ENCODE data around the gene COL9A3. TPM values are rescaled to one million over a fixed set of nuclear protein-coding genes. Genes with fewer than 3 reads are reported as not detected.

Gene COL9A3
- polyA plus RNA-seq, 1 donor from 2014 or later = 3.1 TPM

DNA sequence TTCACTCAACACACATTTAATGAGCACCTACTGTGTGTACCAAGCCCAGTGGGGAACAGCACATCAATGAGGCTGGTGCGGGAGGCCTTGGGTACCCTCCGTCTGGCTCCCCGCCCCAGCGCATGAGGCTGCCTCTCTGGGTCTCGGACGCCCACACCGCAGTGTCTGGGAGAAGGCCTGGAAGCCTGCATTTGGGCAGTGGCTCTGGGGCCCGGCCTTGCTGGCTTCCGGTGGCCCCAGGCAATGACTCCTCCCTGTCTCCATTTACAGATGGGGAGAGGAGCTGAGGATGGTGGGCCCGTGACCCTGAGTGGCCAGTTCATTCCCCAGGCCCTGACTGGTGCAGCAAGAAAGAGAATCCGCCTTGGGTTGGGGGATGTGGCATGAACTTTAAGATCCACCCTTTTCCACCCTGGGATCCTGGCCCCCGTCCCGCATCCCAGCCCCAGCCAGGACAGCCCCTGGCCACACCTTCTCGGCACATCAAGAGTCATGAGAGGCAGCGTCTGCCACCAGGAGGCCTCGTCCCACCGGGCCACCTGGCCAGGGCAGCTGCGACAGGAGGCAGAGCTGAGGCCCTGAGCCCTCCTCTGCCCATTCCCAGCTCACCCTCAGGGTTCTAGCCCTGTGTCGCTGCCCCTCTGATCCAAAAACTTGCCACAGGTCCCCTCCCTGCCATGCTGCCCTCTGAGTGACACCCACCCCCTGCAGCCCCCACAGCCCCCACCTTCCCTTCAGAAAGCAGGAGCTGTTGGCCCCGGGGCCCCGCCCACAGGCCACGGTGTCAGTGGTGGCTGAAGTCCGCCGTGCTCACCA lies 38.0 kb upstream of the COL9A3 start:
- Histone ChIP-seq H2AFZ (ENCODE audit: low read depth, low read length) (no peak overlapping the region), H3K4me3 (ENCODE audit: low read length) (no peak overlapping the region), H3K9me2 (ENCODE audit: insufficient read depth, low read length) (no peaks in the 10 kb centered on the region), H3K27ac (ENCODE audit: low read length) (no peak overlapping the region), H3K9ac (ENCODE audit: low read length) (no peak overlapping the region), H3K27me3 (ENCODE audit: insufficient read depth, low read depth, low read length) (no peaks in the 10 kb centered on the region), H3F3A (ENCODE audit: insufficient read depth, low read length, poor library complexity, severe bottlenecking) (no peaks in the 10 kb centered on the region), H4K20me1 (ENCODE audit: insufficient read depth) (no peaks in the 10 kb centered on the region), H3K36me3 (ENCODE audit: insufficient read depth, low read length) (no peaks in the 10 kb centered on the region), H3K79me2 (replicated peaks; ENCODE audit: insufficient read depth, low read length) (no peaks in the 10 kb centered on the region), H3K9me3 (ENCODE audit: low read length) (no peaks in the 10 kb centered on the region), H3K4me2 (ENCODE audit: low read length) (no peak overlapping the region)
- TF ChIP-seq MXI1 (conservative IDR thresholded peaks at IDR 0.05; ENCODE audit: poor library complexity, severe bottlenecking) = no peak
- TF ChIP-seq TAF1 (IDR thresholded peaks at IDR 0.05; ENCODE audit: low read depth) = no peak
- TF ChIP-seq, protein P1, sequence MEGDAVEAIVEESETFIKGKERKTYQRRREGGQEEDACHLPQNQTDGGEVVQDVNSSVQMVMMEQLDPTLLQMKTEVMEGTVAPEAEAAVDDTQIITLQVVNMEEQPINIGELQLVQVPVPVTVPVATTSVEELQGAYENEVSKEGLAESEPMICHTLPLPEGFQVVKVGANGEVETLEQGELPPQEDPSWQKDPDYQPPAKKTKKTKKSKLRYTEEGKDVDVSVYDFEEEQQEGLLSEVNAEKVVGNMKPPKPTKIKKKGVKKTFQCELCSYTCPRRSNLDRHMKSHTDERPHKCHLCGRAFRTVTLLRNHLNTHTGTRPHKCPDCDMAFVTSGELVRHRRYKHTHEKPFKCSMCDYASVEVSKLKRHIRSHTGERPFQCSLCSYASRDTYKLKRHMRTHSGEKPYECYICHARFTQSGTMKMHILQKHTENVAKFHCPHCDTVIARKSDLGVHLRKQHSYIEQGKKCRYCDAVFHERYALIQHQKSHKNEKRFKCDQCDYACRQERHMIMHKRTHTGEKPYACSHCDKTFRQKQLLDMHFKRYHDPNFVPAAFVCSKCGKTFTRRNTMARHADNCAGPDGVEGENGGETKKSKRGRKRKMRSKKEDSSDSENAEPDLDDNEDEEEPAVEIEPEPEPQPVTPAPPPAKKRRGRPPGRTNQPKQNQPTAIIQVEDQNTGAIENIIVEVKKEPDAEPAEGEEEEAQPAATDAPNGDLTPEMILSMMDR (IDR thresholded peaks at IDR 0.05; ENCODE audit: poor library complexity, severe bottlenecking) = no peak

DNA sequence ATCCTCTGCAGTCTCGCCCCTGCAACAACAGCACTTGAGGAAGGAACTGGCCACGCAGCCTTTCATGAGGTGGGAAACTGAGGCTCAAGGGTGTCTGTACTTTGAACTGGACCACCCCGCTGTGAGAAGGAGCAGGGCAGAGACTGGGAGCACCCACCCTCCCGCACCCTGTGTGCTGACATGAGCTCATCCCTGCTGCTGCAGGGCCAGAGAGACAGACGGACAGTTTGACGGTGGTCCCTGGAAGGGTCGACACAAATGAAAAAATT lies 37.5 kb upstream of the COL9A3 start:
- H3K4me2 ChIP-seq (ENCODE audit: low read length) = no peak overlapping the region
- H4K20me1 ChIP-seq (ENCODE audit: insufficient read depth) = no peaks in the 10 kb centered on the region
- no peaks in the 10 kb centered on the region for H3K9me2 ChIP-seq (ENCODE audit: insufficient read depth, low read length)
- H3K79me2 ChIP-seq (replicated peaks; ENCODE audit: insufficient read depth, low read length) = no peaks in the 10 kb centered on the region
- no peak overlapping the region for H3K27ac ChIP-seq (ENCODE audit: low read length)
- H3K9me3 ChIP-seq (ENCODE audit: low read length) = no peaks in the 10 kb centered on the region
- no peak overlapping the region for H3K9ac ChIP-seq (ENCODE audit: low read length)
- no peak overlapping the region for H2AFZ ChIP-seq (ENCODE audit: low read depth, low read length)
- H3K36me3 ChIP-seq (ENCODE audit: insufficient read depth, low read length) = no peaks in the 10 kb centered on the region
- no peak overlapping the region for H3K4me3 ChIP-seq (ENCODE audit: low read length)
- H3K27me3 ChIP-seq (ENCODE audit: insufficient read depth, low read depth, low read length) = no peaks in the 10 kb centered on the region
- no peaks in the 10 kb centered on the region for H3F3A ChIP-seq (ENCODE audit: insufficient read depth, low read length, poor library complexity, severe bottlenecking)
- TF ChIP-seq MXI1 (conservative IDR thresholded peaks at IDR 0.05; ENCODE audit: poor library complexity, severe bottlenecking) = no peak
- no peak for TF ChIP-seq EP300 (conservative IDR thresholded peaks at IDR 0.05; ENCODE audit: poor library complexity, severe bottlenecking)
- TF ChIP-seq TAF1 (IDR thresholded peaks at IDR 0.05; ENCODE audit: low read depth) = no peak
- TF ChIP-seq, protein P1 (IDR thresholded peaks at IDR 0.05; ENCODE audit: poor library complexity, severe bottlenecking) = no peak
- TF ChIP-seq, protein P2, sequence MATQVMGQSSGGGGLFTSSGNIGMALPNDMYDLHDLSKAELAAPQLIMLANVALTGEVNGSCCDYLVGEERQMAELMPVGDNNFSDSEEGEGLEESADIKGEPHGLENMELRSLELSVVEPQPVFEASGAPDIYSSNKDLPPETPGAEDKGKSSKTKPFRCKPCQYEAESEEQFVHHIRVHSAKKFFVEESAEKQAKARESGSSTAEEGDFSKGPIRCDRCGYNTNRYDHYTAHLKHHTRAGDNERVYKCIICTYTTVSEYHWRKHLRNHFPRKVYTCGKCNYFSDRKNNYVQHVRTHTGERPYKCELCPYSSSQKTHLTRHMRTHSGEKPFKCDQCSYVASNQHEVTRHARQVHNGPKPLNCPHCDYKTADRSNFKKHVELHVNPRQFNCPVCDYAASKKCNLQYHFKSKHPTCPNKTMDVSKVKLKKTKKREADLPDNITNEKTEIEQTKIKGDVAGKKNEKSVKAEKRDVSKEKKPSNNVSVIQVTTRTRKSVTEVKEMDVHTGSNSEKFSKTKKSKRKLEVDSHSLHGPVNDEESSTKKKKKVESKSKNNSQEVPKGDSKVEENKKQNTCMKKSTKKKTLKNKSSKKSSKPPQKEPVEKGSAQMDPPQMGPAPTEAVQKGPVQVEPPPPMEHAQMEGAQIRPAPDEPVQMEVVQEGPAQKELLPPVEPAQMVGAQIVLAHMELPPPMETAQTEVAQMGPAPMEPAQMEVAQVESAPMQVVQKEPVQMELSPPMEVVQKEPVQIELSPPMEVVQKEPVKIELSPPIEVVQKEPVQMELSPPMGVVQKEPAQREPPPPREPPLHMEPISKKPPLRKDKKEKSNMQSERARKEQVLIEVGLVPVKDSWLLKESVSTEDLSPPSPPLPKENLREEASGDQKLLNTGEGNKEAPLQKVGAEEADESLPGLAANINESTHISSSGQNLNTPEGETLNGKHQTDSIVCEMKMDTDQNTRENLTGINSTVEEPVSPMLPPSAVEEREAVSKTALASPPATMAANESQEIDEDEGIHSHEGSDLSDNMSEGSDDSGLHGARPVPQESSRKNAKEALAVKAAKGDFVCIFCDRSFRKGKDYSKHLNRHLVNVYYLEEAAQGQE (IDR thresholded peaks at IDR 0.05; ENCODE audit: borderline replicate concordance) = no peak
- TF ChIP-seq EZH2 (IDR thresholded peaks at IDR 0.05; ENCODE audit: borderline replicate concordance, insufficient read depth, low read length, poor library complexity, severe bottlenecking) = no peak
- no peak for TF ChIP-seq SMC3 (conservative IDR thresholded peaks at IDR 0.05; ENCODE audit: poor library complexity)
- no peak for TF ChIP-seq RAD21 (conservative IDR thresholded peaks at IDR 0.05)
- no peak for TF ChIP-seq POLR2AphosphoS5 (IDR thresholded peaks at IDR 0.05)

All from neural cell (in vitro differentiated cells).